Stimulated activated CD4-positive, alpha-beta T cell treated with anti-CD3 and anti-CD28 coated beads, Interleukin-4, amount 100 ng/mL, for 4 hours (primary cell): ENCODE data around the gene ISLR.
"Not testable (repeated sequence)": the region's sequence is repeated elsewhere in the genome, so short reads cannot be mapped to it uniquely, and the experiment has no call there.

ENCODE experiments used
- DNase-seq, 2 experiments: peaks; one replicate each; pipeline ENCODE4 v3.0.0-alpha.2; 2020

Gene ISLR

GRCh38 chr15:74138642-74139041 lies 34.9 kb upstream of the ISLR start:
- DNase-seq = no peak

GRCh38 chr15:74141591-74141990 lies 31.9 kb upstream of the ISLR start:
- no peak for DNase-seq

- DNase-seq = no peak
These were observed 29.2 kb upstream of the ISLR start for GRCh38 chr15:74144153-74144775.

- no peak for DNase-seq
These were observed 27.2 kb upstream of the ISLR start for GRCh38 chr15:74146277-74146800.

- DNase-seq = no peak
These were observed 26.5 kb upstream of the ISLR start for GRCh38 chr15:74147051-74147450.

- DNase-seq = no peak
These were observed 17.6 kb upstream of the ISLR start for GRCh38 chr15:74155766-74156417.

GRCh38 chr15:74156678-74157411 lies 16.7 kb upstream of the ISLR start:
- no peak for DNase-seq

GRCh38 chr15:74157868-74158827 lies 15.4 kb upstream of the ISLR start:
- no peak for DNase-seq

GRCh38 chr15:74158855-74159650 lies 14.5 kb upstream of the ISLR start:
- DNase-seq = no peak

- no peak for DNase-seq
These were observed 13.7 kb upstream of the ISLR start for GRCh38 chr15:74159773-74160172.

- not testable (repeated sequence) for DNase-seq
These were observed 13.1 kb upstream of the ISLR start for GRCh38 chr15:74160390-74160789.

GRCh38 chr15:74162195-74162536 lies 11.3 kb upstream of the ISLR start:
- not testable (repeated sequence) for DNase-seq

GRCh38 chr15:74165461-74165860 lies 8.0 kb upstream of the ISLR start:
- no peak for DNase-seq

GRCh38 chr15:74167891-74168331 lies 5.6 kb upstream of the ISLR start:
- DNase-seq = no peak

- DNase-seq = no peak
These were observed 4.8 kb upstream of the ISLR start for GRCh38 chr15:74168711-74169126.

GRCh38 chr15:74170071-74170844 lies 3.3 kb upstream of the ISLR start:
- no peak for DNase-seq

GRCh38 chr15:74170875-74171578 lies 2.5 kb upstream of the ISLR start:
- no peak for DNase-seq

GRCh38 chr15:74171965-74172541 lies 1.5 kb upstream of the ISLR start:
- no peak for DNase-seq

GRCh38 chr15:74172701-74173379 lies 670 bp upstream of the ISLR start:
- no peak for DNase-seq
